HG03520 (cell line): ENCODE results near the gene CEP43.

Experiments used
- ATAC-seq: cut with Tn5 transposase; IDR thresholded peaks from one replicate; pipeline ENCODE4 v1.9.1; 2021; ENCODE audit warnings: mild to moderate bottlenecking, moderate library complexity; ENCODE audit not compliant: unreplicated experiment

Gene CEP43

GRCh38 chr6:166999145-166999883, at the start of gene CEP43:
Gene CEP43 (plus strand): TSS chr6:166999397. CDS start chr6:166999413, 16 bp downstream.
- ATAC-seq = peak; percentile 87

- no peak for ATAC-seq
Observed at GRCh38 chr6:166949528-166950442, 49.4 kb upstream of the CEP43 start.

GRCh38 chr6:166950443-166950821, 48.8 kb upstream of the CEP43 start:
- peak; percentile 30 for ATAC-seq

GRCh38 chr6:166950892-166951669, 48.1 kb upstream of the CEP43 start:
- ATAC-seq = peak; percentile 90

GRCh38 chr6:166951670-166952060, 47.5 kb upstream of the CEP43 start:
- no peak for ATAC-seq

- ATAC-seq = no peak
Observed at GRCh38 chr6:166952121-166952520, 47.1 kb upstream of the CEP43 start.

- no peak for ATAC-seq
Observed at GRCh38 chr6:166952567-166953486, 46.4 kb upstream of the CEP43 start.

- no peak for ATAC-seq
Observed at GRCh38 chr6:166954118-166954713, 45.0 kb upstream of the CEP43 start.

- ATAC-seq = no peak
Observed at GRCh38 chr6:166955121-166955864, 43.9 kb upstream of the CEP43 start.

GRCh38 chr6:166955865-166956443, 43.2 kb upstream of the CEP43 start:
- ATAC-seq = peak; percentile 1

- peak; percentile 61 for ATAC-seq
Observed at GRCh38 chr6:166956444-166957086, 42.6 kb upstream of the CEP43 start, which contains the start of gene RNASET2. Gene RNASET2 (minus strand): TSS chr6:166956550. CDS start chr6:166956182, 368 bp downstream.

GRCh38 chr6:166957087-166957804, 42.0 kb upstream of the CEP43 start:
- peak; percentile 24 for ATAC-seq

- no peak for ATAC-seq
Observed at GRCh38 chr6:166957805-166958076, 41.5 kb upstream of the CEP43 start.

GRCh38 chr6:166958926-166959861, 40.0 kb upstream of the CEP43 start:
- ATAC-seq = peak; percentile 18

- no peak for ATAC-seq
Observed at GRCh38 chr6:166959911-166960608, 39.1 kb upstream of the CEP43 start.

- ATAC-seq = no peak
Observed at GRCh38 chr6:166960609-166960978, 38.6 kb upstream of the CEP43 start.
